Measurements from ENCODE around the gene FXR2. TPM values are rescaled to one million over a fixed set of nuclear protein-coding genes. Genes with fewer than 3 reads are reported as not detected.

FXR2 gene
- total RNA-seq, 1 experiment from 2014 or later: 30.2 TPM

Other genes with a start within 250 kb of the FXR2 start
- not detected in 2 replicates for gene TNK1, start 233.8 kb downstream of the FXR2 start, total RNA-seq (2014; rRNA removed; shearing (Covaris generic))
- 5.9 and 6.7 TPM in 2 replicates for gene PLSCR3, start 220.4 kb downstream of the FXR2 start, total RNA-seq (2014; rRNA removed; shearing (Covaris generic))
- gene TMEM256, start 210.8 kb downstream of the FXR2 start, total RNA-seq (2014; rRNA removed; shearing (Covaris generic)): 62.4 and 71.8 TPM in 2 replicates
- 5.0 and 6.8 TPM in 2 replicates for gene NLGN2, start 207.1 kb downstream of the FXR2 start, total RNA-seq (2014; rRNA removed; shearing (Covaris generic))
- not detected in 2 replicates for gene SPEM1, start 194.6 kb downstream of the FXR2 start, total RNA-seq (2014; rRNA removed; shearing (Covaris generic))
- gene SPEM2, start 189.3 kb downstream of the FXR2 start, total RNA-seq (2014; rRNA removed; shearing (Covaris generic)): not detected in 2 replicates
- not detected in 2 replicates for gene SPEM3, start 186.0 kb downstream of the FXR2 start, total RNA-seq (2014; rRNA removed; shearing (Covaris generic))
- 0.10 and 0.53 TPM in 2 replicates for gene TMEM102, start 179.5 kb downstream of the FXR2 start, total RNA-seq (2014; rRNA removed; shearing (Covaris generic))
- gene FGF11, start 175.4 kb downstream of the FXR2 start, total RNA-seq (2014; rRNA removed; shearing (Covaris generic)): 4.0 and 5.0 TPM in 2 replicates
- 33.3 and 36.9 TPM in 2 replicates for gene CHRNB1, start 169.8 kb downstream of the FXR2 start, total RNA-seq (2014; rRNA removed; shearing (Covaris generic))
- 4.7 and 5.3 TPM in 2 replicates for gene ZBTB4, start 135.3 kb downstream of the FXR2 start, total RNA-seq (2014; rRNA removed; shearing (Covaris generic))
- not detected in 2 replicates for gene SLC35G6, start 133.5 kb downstream of the FXR2 start, total RNA-seq (2014; rRNA removed; shearing (Covaris generic))
- gene POLR2A, start 130.5 kb downstream of the FXR2 start, total RNA-seq (2014; rRNA removed; shearing (Covaris generic)): 27.7 and 32.0 TPM in 2 replicates
- not detected in 2 replicates for gene TNFSF12, start 65.8 kb downstream of the FXR2 start, total RNA-seq (2014; rRNA removed; shearing (Covaris generic))
- 0.40 and 0.41 TPM in 2 replicates for gene TNFSF13, start 56.1 kb downstream of the FXR2 start, total RNA-seq (2014; rRNA removed; shearing (Covaris generic))
- 63.8 and 73.6 TPM in 2 replicates for gene SENP3, start 53.0 kb downstream of the FXR2 start, total RNA-seq (2014; rRNA removed; shearing (Covaris generic))
- gene CD68, start 35.3 kb downstream of the FXR2 start, total RNA-seq (2014; rRNA removed; shearing (Covaris generic)): 0.18 TPM in 1 of 2 replicates, not detected in the other
- gene MPDU1, start 31.0 kb downstream of the FXR2 start, total RNA-seq (2014; rRNA removed; shearing (Covaris generic)): 44.1 and 49.9 TPM in 2 replicates
- gene SOX15, start 24.8 kb downstream of the FXR2 start, total RNA-seq (2014; rRNA removed; shearing (Covaris generic)): 0.10 and 0.30 TPM in 2 replicates
- 17.3 and 17.6 TPM in 2 replicates for gene SAT2, start 12.9 kb upstream of the FXR2 start, total RNA-seq (2014; rRNA removed; shearing (Covaris generic))
- 0.14 and 0.38 TPM in 2 replicates for gene SHBG, start 15.2 kb upstream of the FXR2 start, total RNA-seq (2014; rRNA removed; shearing (Covaris generic))
- gene ATP1B2, start 36.0 kb upstream of the FXR2 start, total RNA-seq (2014; rRNA removed; shearing (Covaris generic)): 0.04 and 0.10 TPM in 2 replicates
- 37.8 and 39.5 TPM in 2 replicates for gene TP53, start 72.6 kb upstream of the FXR2 start, total RNA-seq (2014; rRNA removed; shearing (Covaris generic))
- gene WRAP53, start 73.6 kb upstream of the FXR2 start, total RNA-seq (2014; rRNA removed; shearing (Covaris generic)): 14.9 and 15.6 TPM in 2 replicates
- 3.5 and 4.1 TPM in 2 replicates for gene EFNB3, start 90.3 kb upstream of the FXR2 start, total RNA-seq (2014; rRNA removed; shearing (Covaris generic))
- not detected in 2 replicates for gene DNAH2, start 102.8 kb upstream of the FXR2 start, total RNA-seq (2014; rRNA removed; shearing (Covaris generic))
- gene KDM6B, start 219.3 kb upstream of the FXR2 start, total RNA-seq (2014; rRNA removed; shearing (Covaris generic)): 6.4 and 9.0 TPM in 2 replicates
- 0.36 and 0.63 TPM in 2 replicates for gene TMEM88, start 240.2 kb upstream of the FXR2 start, total RNA-seq (2014; rRNA removed; shearing (Covaris generic))
- 30.4 and 45.3 TPM in 2 replicates for gene NAA38, start 242.7 kb upstream of the FXR2 start, total RNA-seq (2014; rRNA removed; shearing (Covaris generic))
- gene CYB5D1, start 243.1 kb upstream of the FXR2 start, total RNA-seq (2014; rRNA removed; shearing (Covaris generic)): 3.5 and 5.3 TPM in 2 replicates

All from SJCRH30 (cell line).